HG03575 (cell line): ENCODE measurements around the gene CEP44.
"Not testable (repeated sequence)": the region's sequence is repeated elsewhere in the genome, so short reads cannot be mapped to it uniquely, and the experiment has no call there.

ENCODE experiments used
- ATAC-seq: cut with Tn5 transposase; IDR thresholded peaks from one replicate; pipeline ENCODE4 v1.9.1; 2021; ENCODE audit not compliant: unreplicated experiment, insufficient number of reproducible peaks, low FRiP score; ENCODE audit errors: extremely low read depth

Gene CEP44

DNA sequence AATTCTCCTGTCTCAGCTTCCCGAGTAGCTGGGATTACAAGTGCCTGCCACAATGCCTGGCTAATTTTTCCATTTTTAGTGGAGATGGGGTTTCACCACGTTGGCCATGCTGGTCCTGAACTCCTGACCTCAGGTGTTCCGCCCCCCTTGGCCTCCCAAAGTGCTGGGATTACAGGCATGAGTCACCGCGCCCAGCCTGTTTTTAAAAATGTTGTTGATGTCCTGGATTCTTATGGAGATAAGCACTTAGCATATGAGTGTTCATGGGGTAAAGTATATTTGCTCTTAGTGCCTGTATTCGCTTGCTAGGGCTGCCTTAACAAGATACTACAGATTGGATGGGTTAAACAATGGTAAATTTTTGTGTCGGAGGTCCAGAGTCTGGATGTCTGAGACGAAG lies 91.7 kb downstream of the CEP44 start:
- ATAC-seq = no peak

DNA sequence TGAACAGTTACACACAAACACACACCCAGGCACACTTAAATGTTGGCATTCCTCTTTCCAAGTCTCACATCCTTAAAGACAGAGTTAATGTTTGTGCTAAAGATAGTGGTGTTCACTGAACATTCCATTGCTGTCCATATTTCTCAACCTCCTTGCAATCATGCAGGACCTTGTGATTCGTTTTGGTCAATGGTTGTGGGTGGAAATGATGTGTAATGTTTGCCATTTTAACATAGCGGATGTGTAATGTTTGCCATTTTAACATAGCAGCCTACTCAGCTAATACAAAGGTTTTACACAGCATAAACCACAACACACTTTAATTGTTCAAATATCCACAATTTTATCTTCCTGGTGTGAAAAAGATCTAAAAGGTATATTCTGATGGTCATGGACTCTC lies 93.9 kb downstream of the CEP44 start:
- no peak for ATAC-seq

DNA sequence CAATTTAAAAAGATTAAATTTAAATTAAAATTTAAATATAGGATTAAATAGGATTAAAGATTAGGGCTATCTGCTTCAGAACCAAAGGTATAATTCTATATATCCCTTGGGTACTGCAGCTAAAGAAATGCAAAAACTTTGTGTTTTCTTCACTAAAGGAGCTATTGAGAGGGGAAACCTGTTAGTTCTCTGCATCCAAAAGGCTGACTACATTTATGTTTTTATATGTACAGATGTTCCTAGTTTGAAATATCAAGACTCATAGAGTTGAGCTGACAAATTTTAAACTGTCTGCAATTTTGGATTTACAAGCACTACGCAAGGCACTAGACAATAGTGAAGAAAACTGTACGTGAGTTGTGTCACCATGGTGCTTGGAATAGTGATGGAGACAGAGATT lies 95.2 kb downstream of the CEP44 start:
- no peak for ATAC-seq

DNA sequence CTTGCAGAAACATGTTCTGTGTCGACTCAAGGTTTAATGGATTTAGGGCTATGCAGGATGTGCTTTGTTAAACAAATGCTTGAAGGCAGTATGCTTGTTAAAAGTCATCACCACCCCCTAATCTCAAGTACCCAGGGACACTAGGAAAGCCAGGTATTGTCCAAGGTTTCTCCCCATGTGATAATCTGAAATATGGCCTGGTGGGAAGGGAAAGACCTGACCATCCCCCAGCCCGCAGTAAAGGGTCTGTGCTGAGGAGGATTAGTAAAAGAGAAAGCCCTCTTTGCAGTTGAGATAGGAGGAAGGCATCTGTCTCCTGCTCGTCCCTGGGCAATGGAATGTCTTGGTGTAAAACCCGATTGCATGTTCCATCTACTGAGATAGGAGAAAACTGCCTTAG lies 96.5 kb downstream of the CEP44 start:
- not testable (repeated sequence) for ATAC-seq

DNA sequence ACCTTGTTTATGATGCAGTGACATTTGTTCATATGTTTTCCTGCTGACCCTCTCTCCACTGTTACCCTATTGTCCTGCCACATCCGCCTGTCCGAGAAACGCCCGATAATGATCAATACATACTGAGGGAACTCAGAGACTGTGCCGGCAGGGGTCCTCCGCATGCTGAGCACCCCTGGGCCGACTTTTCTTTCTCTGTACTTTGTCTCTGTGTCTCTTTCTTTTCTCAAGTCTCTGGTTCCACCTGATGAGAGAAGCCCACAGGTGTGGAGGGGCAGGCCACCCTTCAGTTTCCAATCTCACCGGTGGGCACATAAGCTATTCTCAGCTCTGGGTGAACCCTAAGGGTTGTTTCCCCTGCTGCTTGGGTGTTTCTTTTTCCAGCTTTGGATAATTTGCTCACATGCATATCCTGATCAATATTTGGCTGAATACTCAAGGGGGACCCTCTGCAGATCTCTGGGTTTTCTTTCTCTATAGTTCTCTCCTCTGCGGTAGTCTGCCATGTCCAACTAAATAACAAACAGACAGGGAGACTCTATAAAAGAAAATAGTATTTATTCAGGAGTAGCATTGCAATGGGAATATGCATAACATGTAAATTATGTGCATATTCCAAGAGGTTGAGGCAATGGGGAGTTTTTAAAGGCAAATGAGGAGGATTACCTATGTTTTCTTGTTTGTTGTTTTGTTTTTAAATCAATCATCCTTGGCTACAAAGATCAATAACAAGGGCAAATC lies 97.2 kb downstream of the CEP44 start:
- ATAC-seq = no peak

DNA sequence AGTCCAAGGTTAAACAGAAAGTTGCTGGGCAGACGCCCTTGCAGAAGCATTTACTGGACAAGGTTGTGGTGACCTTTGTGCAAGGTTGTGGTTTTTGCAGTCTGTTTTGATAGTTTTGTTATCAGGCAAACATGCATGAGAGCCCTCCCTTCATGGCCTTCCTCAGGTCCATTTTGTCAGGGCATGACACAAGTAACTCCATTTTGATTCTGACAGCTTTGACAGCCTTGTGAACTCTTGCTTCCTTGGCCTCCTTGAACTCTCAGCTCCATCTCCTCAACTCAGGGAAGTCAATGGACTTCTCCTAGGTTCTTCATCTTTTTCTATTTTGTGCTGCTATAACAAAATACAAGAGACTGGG lies 97.7 kb downstream of the CEP44 start:
- no peak for ATAC-seq
